Upper lobe of left lung (tissue), 6 donors: Measurements from ENCODE around the gene BLCAP. TPM values are rescaled to one million over a fixed set of nuclear protein-coding genes. Genes with fewer than 3 reads are reported as not detected.

Experiments
- ATAC-seq, 2 donors: fragments of 200-7000 bp; cut with Tn5 transposase; one replicate each; pipeline ENCODE4 v1.9.1; 2022; ENCODE audit warnings: mild to moderate bottlenecking in 2 of 2, moderate library complexity in 2 of 2; ENCODE audit not compliant: low FRiP score in 2 of 2
- DNase-seq, 2 donors: peaks; one replicate each; pipeline ENCODE4 v3.0.0-alpha.2; 2019 to 2020
- H3K27ac ChIP-seq, 4 donors: fragments of 200-600 bp; sonication (generic); one replicate each; pipeline ENCODE4 v1.5.1; 2016 to 2019
- H3K27me3 ChIP-seq, 4 donors: fragments of 200-600 bp; sonication (generic); one replicate each; pipeline ENCODE4 v1.5.1; 2017 to 2019
- H3K36me3 ChIP-seq, 4 donors: fragments of 200-600 bp; sonication (generic); one replicate each; pipeline ENCODE4 v1.5.1; 2016 to 2019
- H3K4me1 ChIP-seq, 4 donors: fragments of 200-600 bp; sonication (generic); one replicate each; pipeline ENCODE4 v1.5.1; 2018 to 2019
- H3K4me3 ChIP-seq, 4 donors: fragments of 200-600 bp; sonication (generic); one replicate each; pipeline ENCODE4 v1.5.1; 2017 to 2019; ENCODE audit warnings: mild to moderate bottlenecking in 2 of 4, moderate library complexity in 1 of 4
- H3K9me3 ChIP-seq, 4 donors: fragments of 200-600 bp; sonication (generic); one replicate each; pipeline ENCODE4 v1.5.1; 2018 to 2019
- CTCF ChIP-seq, 6 experiments: fragments of 450-650 bp in 4 of 6; fragments of 200-600 bp in 2 of 6; sonication (generic) in 2 of 6; IDR thresholded peaks; one replicate each; pipeline ENCODE4 v1.5.1; 2016 to 2019; ENCODE audit warnings: antibody characterized with exemption in 6 of 6
- EP300 ChIP-seq, 4 donors: sonication (generic); formaldehyde crosslinking; IDR thresholded peaks; one replicate each; pipeline ENCODE4 v1.5.1; 2017; ENCODE audit warnings: antibody characterized with exemption in 4 of 4, control low read depth in 2 of 4
- POLR2A ChIP-seq, 4 donors: fragments of 450-650 bp; IDR thresholded peaks; one replicate each; pipeline ENCODE4 v1.5.1; 2016 to 2017; ENCODE audit warnings: antibody characterized with exemption in 4 of 4, mild to moderate bottlenecking in 2 of 4
- POLR2AphosphoS5 ChIP-seq, 2 donors: sonication (generic); formaldehyde crosslinking; IDR thresholded peaks; one replicate each; pipeline ENCODE4 v1.5.1; 2017; ENCODE audit warnings: antibody characterized with exemption in 2 of 2
- WGBS, 2 donors: methylation state at CpG; one replicate each; pipeline ENCODE4 v1.1.5; 2017 to 2018; 5-methylcytosine and 5-hydroxymethylcytosine counted together
- total RNA-seq, 6 donors: library from RNA; depleted of rRNA in 4 of 6; stranded (reverse); fragments of >200 nt in 4 of 6; gene quantifications; one replicate each; pipeline versions ENCODE4 v1.1.0 to v1.2.1, GENCODE V29; 2016 to 2021
- donor health status: DM: no; HTN: no; CAD: no; lungs with moderate emphysema.
- donor health status: DM: no; HTN: yes; CAD: no; lungs with severe emphysema.

Gene BLCAP
- total RNA-seq, 6 donors from 2014 or later, result 53.4 to 79.6 (median 66.6) TPM

- DNase-seq, result no peak
- WGBS, 2 donors, result 61 to 76% methylated on average over 3 of the region's 3 CpGs
- H3K4me3 ChIP-seq, result no peak overlapping the region
- no peak overlapping the region for H3K27ac ChIP-seq
- TF ChIP-seq POLR2A (IDR thresholded peaks at IDR 0.05) (no peak), EP300 (IDR thresholded peaks at IDR 0.05) (no peak), CTCF (IDR thresholded peaks at IDR 0.05) (no peak)
- peaks cover 3 to 7% (median 6%) of the 10 kb centered on the region in 4 donors for H3K4me1 ChIP-seq
- ATAC-seq, result no peak
- no peaks in the 10 kb centered on the region for H3K36me3 ChIP-seq
- H3K9me3 ChIP-seq, result no peaks in the 10 kb centered on the region
- H3K27me3 ChIP-seq, result peaks cover 0 to 9% (median 0%) of the 10 kb centered on the region in 4 donors
Measured at GRCh38 chr20:37562695-37563480, 35.2 kb upstream of the BLCAP start.

GRCh38 chr20:37560629-37561028, 33.0 kb upstream of the BLCAP start:
- 67% methylated on average over 4 of the region's 4 CpGs for WGBS, 2 donors
- Histone ChIP-seq H3K27ac (no peak overlapping the region), H3K27me3 (peaks cover 0 to 9% (median 0%) of the 10 kb centered on the region in 4 donors), H3K36me3 (no peaks in the 10 kb centered on the region), H3K4me3 (no peak overlapping the region), H3K9me3 (no peaks in the 10 kb centered on the region), H3K4me1 (peaks cover 3 to 7% (median 6%) of the 10 kb centered on the region in 4 donors)
- DNase-seq (no peak), ATAC-seq (no peak)
- TF ChIP-seq POLR2AphosphoS5 (IDR thresholded peaks at IDR 0.05) (no peak), CTCF (IDR thresholded peaks at IDR 0.05) (no peak), POLR2A (IDR thresholded peaks at IDR 0.05) (no peak), EP300 (IDR thresholded peaks at IDR 0.05) (no peak)

GRCh38 chr20:37559312-37560027, 31.8 kb upstream of the BLCAP start:
- DNase-seq (no peak), ATAC-seq (no peak)
- no peak overlapping the region for H3K27ac ChIP-seq
- 77 to 85% methylated on average over 11 of the region's 11 CpGs for WGBS, 2 donors
- no peaks in the 10 kb centered on the region for H3K36me3 ChIP-seq
- H3K9me3 ChIP-seq, result no peaks in the 10 kb centered on the region
- H3K4me1 ChIP-seq, result peaks cover 3 to 5% (median 4%) of the 10 kb centered on the region in 4 donors
- H3K4me3 ChIP-seq, result no peak overlapping the region
- no peak for TF ChIP-seq POLR2AphosphoS5 (IDR thresholded peaks at IDR 0.05)
- TF ChIP-seq POLR2A (IDR thresholded peaks at IDR 0.05), result no peak
- TF ChIP-seq EP300 (IDR thresholded peaks at IDR 0.05), result no peak
- H3K27me3 ChIP-seq, result peaks cover 0 to 8% (median 0%) of the 10 kb centered on the region in 4 donors

GRCh38 chr20:37558779-37559178, 31.1 kb upstream of the BLCAP start:
- ATAC-seq, result peak in 1 of 2 donors; percentile 38
- Histone ChIP-seq H3K27me3 (peaks cover 0 to 3% (median 0%) of the 10 kb centered on the region in 4 donors), H3K9me3 (no peaks in the 10 kb centered on the region), H3K36me3 (no peaks in the 10 kb centered on the region), H3K4me3 (no peak overlapping the region), H3K27ac (no peak overlapping the region), H3K4me1 (no peaks in the 10 kb centered on the region)
- no peak for DNase-seq
- TF ChIP-seq POLR2AphosphoS5 (IDR thresholded peaks at IDR 0.05), result no peak
- no peak for TF ChIP-seq CTCF (IDR thresholded peaks at IDR 0.05)
- no peak for TF ChIP-seq POLR2A (IDR thresholded peaks at IDR 0.05)
- no peak for TF ChIP-seq EP300 (IDR thresholded peaks at IDR 0.05)
- WGBS, 2 donors, result 61 to 69% methylated on average over 2 to 4 of the region's 4 CpGs

- Histone ChIP-seq H3K36me3 (no peaks in the 10 kb centered on the region), H3K27ac (no peak overlapping the region), H3K9me3 (no peaks in the 10 kb centered on the region), H3K4me1 (no peaks in the 10 kb centered on the region), H3K4me3 (no peak overlapping the region), H3K27me3 (peaks cover 0 to 3% (median 0%) of the 10 kb centered on the region in 4 donors)
- no peak for ATAC-seq
- TF ChIP-seq CTCF (IDR thresholded peaks at IDR 0.05) (no peak), EP300 (IDR thresholded peaks at IDR 0.05) (no peak), POLR2A (IDR thresholded peaks at IDR 0.05) (no peak), POLR2AphosphoS5 (IDR thresholded peaks at IDR 0.05) (no peak)
- no peak for DNase-seq
- 81 to 83% methylated on average over 4 of the region's 4 CpGs for WGBS, 2 donors
Measured at GRCh38 chr20:37558306-37558705, 30.6 kb upstream of the BLCAP start.
